ENCODE results near the gene HEATR3. TPM values are rescaled to one million over a fixed set of nuclear protein-coding genes. Genes with fewer than 3 reads are reported as not detected.

The HEATR3 gene
- total RNA-seq, 1 donor from 2014 or later, result 23.9 TPM

DNA sequence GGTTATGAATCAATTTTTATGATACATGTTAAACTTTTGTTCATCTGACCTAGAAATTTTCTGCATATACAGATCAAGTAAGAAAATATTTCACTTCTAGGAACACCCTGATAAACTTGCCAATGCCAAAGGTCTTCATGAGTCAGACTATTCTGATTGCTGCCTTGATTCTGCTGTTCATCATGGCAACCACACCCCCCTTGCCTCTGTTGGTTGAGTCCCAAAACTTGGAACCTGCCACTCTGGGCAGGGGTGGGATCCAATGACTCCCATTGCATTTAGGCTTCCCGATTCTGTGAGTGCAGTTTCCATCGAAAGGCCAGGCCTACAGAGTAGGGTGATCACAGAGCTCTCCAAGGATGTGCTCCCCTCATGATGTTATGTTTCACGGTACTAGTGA is 71.5 kb downstream of the HEATR3 start:
- Histone ChIP-seq H3K4me3 (no peak overlapping the region), H3F3A (ENCODE audit: low read depth) (no peaks in the 10 kb centered on the region), H3K4me2 (no peak overlapping the region), H2AFZ (replicated peaks) (no peak overlapping the region), H3K79me2 (ENCODE audit: low read depth) (no peaks in the 10 kb centered on the region), H3K4me1 (no peaks in the 10 kb centered on the region), H3K9ac (no peak overlapping the region), H3K27ac (no peak overlapping the region), H3K27me3 (no peaks in the 10 kb centered on the region), H4K20me1 (ENCODE audit: low read depth) (no peaks in the 10 kb centered on the region), H3K9me3 (ENCODE audit: low read depth) (no peaks in the 10 kb centered on the region), H3K36me3 (no peaks in the 10 kb centered on the region)
- Mint-ChIP-seq H3K4me3 (no peak overlapping the region), H3K27ac (no peak overlapping the region), H3K4me1 (no peaks in the 10 kb centered on the region), H3K9me3 (peaks cover 2% of the 10 kb centered on the region), H3K27me3 (ENCODE audit: insufficient read depth, low read depth) (peaks cover 3% of the 10 kb centered on the region), H3K36me3 (no peaks in the 10 kb centered on the region)
- no peak for TF ChIP-seq EZH2 (IDR thresholded peaks at IDR 0.05)
- TF ChIP-seq, protein P1, sequence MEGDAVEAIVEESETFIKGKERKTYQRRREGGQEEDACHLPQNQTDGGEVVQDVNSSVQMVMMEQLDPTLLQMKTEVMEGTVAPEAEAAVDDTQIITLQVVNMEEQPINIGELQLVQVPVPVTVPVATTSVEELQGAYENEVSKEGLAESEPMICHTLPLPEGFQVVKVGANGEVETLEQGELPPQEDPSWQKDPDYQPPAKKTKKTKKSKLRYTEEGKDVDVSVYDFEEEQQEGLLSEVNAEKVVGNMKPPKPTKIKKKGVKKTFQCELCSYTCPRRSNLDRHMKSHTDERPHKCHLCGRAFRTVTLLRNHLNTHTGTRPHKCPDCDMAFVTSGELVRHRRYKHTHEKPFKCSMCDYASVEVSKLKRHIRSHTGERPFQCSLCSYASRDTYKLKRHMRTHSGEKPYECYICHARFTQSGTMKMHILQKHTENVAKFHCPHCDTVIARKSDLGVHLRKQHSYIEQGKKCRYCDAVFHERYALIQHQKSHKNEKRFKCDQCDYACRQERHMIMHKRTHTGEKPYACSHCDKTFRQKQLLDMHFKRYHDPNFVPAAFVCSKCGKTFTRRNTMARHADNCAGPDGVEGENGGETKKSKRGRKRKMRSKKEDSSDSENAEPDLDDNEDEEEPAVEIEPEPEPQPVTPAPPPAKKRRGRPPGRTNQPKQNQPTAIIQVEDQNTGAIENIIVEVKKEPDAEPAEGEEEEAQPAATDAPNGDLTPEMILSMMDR (IDR thresholded peaks at IDR 0.05), result no peak
- TF ChIP-seq EZH2phosphoT487 (IDR thresholded peaks at IDR 0.05), result no peak
- DNase-seq (ENCODE audit: low spot score), result no peak

DNA sequence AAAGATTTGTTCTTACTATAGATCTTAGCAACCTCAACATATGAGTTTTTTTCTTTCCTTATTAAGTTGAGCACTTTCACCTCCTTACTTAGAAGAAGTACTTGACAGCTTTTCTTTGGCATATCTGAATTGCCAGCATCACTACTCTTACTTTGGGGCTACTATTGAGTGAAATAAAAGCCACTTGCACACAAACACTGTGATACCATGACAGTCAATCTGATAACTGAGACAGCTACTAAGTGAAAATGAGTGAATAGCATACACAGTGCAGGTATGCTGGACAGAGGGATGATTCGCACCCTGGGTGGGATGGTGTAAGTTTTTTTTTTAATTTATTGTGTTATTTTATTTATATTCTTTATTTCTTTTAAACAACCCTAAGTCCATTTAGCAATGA is 73.8 kb downstream of the HEATR3 start:
- Histone ChIP-seq H3K36me3 (no peaks in the 10 kb centered on the region), H3K4me2 (no peak overlapping the region), H3K79me2 (ENCODE audit: low read depth) (no peaks in the 10 kb centered on the region), H3K9me3 (ENCODE audit: low read depth) (no peaks in the 10 kb centered on the region), H3F3A (ENCODE audit: low read depth) (no peaks in the 10 kb centered on the region), H3K9ac (no peak overlapping the region), H3K4me1 (no peaks in the 10 kb centered on the region), H3K4me3 (no peak overlapping the region), H3K27me3 (no peaks in the 10 kb centered on the region), H4K20me1 (ENCODE audit: low read depth) (no peaks in the 10 kb centered on the region), H3K27ac (no peak overlapping the region), H2AFZ (replicated peaks) (no peak overlapping the region)
- no peak for DNase-seq (ENCODE audit: low spot score)
- TF ChIP-seq EZH2 (IDR thresholded peaks at IDR 0.05) (no peak), EZH2phosphoT487 (IDR thresholded peaks at IDR 0.05) (no peak)
- TF ChIP-seq, protein P1 (IDR thresholded peaks at IDR 0.05), result no peak
- H3K4me3 Mint-ChIP-seq, result no peak overlapping the region
- no peaks in the 10 kb centered on the region for H3K36me3 Mint-ChIP-seq
- no peak overlapping the region for H3K27ac Mint-ChIP-seq
- H3K4me1 Mint-ChIP-seq, result no peaks in the 10 kb centered on the region
- H3K9me3 Mint-ChIP-seq, result peaks cover 2% of the 10 kb centered on the region
- peaks cover 3% of the 10 kb centered on the region for H3K27me3 Mint-ChIP-seq (ENCODE audit: insufficient read depth, low read depth)

DNA sequence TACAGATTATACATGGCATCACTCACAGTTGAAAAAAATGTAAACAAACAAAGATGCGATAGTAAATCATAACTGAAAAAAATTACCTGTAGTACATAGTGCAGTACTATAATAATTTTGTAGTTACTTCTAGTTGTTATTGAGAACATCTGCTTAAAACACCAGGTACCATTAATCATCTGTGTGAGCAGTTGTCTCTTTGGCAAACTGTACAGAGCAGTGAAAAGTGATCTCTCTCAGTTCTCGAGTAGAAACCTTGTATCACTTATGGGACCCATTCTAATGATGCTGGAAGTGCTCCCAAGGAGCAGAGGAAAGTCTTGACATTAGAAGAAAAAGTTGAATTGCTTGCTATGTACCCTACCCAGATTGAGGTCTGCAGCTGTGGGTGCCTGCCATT is 78.4 kb downstream of the HEATR3 start:
- Histone ChIP-seq H3K4me3 (no peak overlapping the region), H4K20me1 (ENCODE audit: low read depth) (no peaks in the 10 kb centered on the region), H3K9me3 (ENCODE audit: low read depth) (no peaks in the 10 kb centered on the region), H2AFZ (replicated peaks) (no peak overlapping the region), H3K9ac (no peak overlapping the region), H3K27ac (no peak overlapping the region), H3K4me1 (no peaks in the 10 kb centered on the region), H3F3A (ENCODE audit: low read depth) (no peaks in the 10 kb centered on the region), H3K27me3 (no peaks in the 10 kb centered on the region), H3K36me3 (no peaks in the 10 kb centered on the region), H3K79me2 (ENCODE audit: low read depth) (no peaks in the 10 kb centered on the region), H3K4me2 (no peak overlapping the region)
- TF ChIP-seq EZH2phosphoT487 (IDR thresholded peaks at IDR 0.05), result no peak
- TF ChIP-seq, protein P1 (IDR thresholded peaks at IDR 0.05), result no peak
- Mint-ChIP-seq H3K4me3 (no peak overlapping the region), H3K9me3 (peaks cover 2% of the 10 kb centered on the region), H3K4me1 (peaks cover 6% of the 10 kb centered on the region), H3K36me3 (no peaks in the 10 kb centered on the region), H3K27ac (no peak overlapping the region), H3K27me3 (ENCODE audit: insufficient read depth, low read depth) (peaks cover 3% of the 10 kb centered on the region)
- DNase-seq (ENCODE audit: low spot score), result no peak
